Measurements from ENCODE around the gene MB.

The MB gene

GRCh38 chr22:35612903-35613302 lies 4.2 kb downstream of the MB start:
- FAIRE-seq: no peak

DNA sequence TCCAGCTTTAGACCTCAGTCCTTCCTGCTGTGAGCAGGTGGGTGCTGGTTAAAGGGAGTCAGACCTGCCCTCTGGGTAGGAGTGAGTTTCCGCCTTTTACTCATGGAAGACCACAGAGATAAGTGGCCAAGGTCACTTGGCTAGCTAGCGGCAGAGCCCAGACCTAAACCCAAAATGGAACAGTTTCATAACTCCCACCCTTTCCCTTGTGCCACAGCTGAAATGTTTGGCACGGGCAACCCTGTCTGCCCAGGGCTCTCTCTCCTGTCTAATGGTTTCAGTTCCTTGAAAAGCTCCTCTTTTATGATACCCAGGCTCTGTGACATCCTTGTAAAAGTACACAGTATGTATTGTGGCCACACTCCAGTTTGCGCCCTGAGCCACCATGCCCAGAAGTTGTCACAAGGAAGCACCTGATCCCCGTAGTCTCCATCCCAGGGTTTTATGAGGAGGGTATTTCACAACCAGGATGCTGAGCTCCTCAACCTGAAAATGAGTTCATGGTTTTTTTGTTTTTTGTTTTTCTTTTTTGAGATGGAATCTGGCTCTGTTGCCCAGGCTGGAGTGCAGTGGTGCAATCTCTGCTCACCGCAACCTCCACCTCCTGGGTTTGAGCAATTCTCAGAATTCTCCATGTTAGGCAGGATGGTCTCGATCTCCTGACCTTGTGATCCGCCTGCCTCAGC lies 5.1 kb downstream of the MB start:
- FAIRE-seq: no peak

DNA sequence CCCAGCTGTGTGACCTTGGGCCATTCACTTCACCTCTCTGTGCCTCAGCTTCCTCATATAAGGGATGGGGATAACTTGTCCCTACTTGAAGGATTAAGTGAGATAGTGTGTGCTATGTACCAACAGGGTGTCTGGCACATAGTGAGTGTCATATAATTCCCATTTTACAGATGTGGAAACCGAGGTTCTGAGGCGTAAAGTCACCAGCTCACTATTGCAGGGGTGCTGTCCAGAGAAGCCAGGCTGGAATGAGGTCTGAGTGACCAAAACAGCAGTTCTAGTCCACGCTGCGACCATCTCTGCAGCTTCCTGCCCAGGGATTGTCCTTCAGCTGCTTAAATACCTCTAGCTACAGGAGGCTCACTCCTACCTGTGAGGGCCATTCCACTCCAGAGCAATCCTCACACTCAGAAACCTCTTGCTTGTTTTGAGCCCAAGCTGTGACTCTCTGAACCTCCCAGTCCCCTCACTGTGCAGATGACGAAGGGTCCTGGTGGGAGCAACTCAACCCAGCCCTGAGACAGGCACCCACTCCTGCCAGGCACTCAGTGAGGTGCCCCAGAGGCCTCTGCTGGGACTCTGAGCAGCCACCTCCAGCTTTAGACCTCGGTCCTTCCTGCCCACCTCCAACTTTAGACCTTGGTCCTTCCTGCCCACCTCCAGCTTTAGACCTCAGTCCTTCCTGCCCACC lies 5.8 kb downstream of the MB start:
- no peak for FAIRE-seq

DNA sequence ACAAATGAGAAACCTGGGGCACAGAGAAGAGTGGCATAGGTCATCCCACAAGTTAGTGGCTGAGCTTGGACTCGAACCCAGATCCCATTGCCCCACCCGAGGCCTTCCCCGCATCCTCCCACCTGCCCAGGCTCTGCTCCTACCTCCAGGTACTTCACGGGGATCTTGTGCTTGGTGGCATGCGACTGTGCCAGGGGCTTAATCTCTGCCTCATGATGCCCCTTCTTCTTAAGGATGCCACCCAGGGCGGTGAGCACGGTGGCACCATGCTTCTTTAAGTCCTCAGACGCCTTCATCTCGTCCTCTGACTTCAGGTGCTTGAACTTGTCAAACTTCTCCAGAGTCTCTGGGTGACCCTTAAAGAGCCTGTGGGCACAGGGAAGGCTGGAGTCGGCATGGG lies 6.4 kb downstream of the MB start:
- FAIRE-seq: no peak

DNA sequence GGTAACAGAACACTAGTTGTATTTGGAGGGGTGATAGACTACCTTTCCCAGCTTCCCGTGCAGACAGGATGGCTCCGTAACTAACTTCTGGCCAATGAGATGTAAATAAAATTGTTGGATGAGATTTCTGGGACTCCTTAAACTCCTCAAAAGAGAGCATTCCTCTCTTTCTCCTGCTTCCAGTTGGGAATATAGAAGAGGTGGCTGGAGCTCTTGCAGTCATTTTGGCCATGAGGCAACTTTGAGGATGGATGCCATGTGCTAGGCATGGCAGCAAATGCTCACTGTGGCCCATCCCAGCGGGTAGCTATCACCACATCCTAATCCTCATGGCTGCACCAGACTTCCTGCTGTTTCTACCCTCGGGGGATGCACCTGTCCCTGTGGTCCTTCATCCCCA lies 7.4 kb downstream of the MB start:
- no peak for FAIRE-seq

- no peak for FAIRE-seq
These were observed 7.9 kb downstream of the MB start for GRCh38 chr22:35609261-35609660.

DNA sequence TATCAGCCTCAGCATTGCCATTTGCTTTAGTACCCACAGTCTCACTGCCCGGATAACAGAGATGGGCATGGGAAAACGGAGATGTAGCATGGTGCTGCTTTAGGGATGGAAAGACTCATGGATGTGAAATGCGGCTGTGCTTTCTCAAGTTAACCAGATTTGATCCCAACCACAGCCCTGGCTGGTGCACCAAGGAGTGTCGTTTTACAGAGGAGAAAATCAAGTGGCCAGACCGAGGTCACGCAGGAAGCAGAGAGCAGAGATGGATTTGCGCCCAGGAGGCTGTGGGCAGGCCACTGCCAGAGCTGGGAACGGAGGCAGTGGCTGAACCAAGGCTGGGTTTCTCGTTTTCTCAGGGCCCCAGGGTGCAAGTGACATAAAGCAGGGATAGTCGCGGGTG lies 9.0 kb downstream of the MB start:
- FAIRE-seq: no peak

DNA sequence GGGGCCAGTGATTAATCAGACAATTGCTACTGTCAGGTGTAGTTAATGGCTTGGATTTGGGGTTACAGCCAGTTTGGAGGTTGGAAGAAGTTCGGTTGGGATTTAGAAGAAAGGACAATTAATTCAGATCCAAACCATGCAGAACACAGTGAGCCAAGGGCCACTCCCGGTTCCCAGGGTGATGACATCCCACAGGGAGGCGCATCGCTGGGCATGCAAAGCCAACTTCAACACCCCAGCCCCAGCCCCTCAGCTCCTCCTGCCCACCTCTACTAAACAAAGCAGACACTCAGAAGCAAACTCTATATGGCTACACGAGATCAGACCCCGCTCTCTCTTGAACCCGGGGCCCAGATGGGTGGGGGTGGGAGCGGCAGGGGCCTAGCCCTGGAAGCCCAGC lies 10.2 kb downstream of the MB start:
- FAIRE-seq: no peak

GRCh38 chr22:35605851-35606481 lies 11.2 kb downstream of the MB start:
- no peak for FAIRE-seq

DNA sequence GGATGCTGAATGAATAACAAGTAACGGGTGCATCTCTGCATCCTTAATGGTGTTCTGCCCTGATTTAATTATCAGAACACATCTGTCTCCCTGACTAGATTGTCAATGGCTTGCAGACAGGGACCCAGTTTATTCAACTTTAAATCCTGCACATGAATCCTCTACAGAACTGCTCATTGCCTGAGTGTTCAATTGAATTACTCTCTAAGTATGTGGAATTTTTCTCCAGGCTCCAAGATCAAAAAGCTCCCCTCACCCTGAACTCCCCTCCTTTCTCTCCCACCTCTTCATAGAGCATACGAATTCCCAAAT lies 11.8 kb downstream of the MB start:
- no peak for FAIRE-seq

- FAIRE-seq: no peak
These were observed 12.3 kb downstream of the MB start for GRCh38 chr22:35604621-35605368.

GRCh38 chr22:35601743-35602615 lies 15.2 kb downstream of the MB start:
- FAIRE-seq: no peak

GRCh38 chr22:35601013-35601580 lies 16.0 kb downstream of the MB start:
- no peak for FAIRE-seq

DNA sequence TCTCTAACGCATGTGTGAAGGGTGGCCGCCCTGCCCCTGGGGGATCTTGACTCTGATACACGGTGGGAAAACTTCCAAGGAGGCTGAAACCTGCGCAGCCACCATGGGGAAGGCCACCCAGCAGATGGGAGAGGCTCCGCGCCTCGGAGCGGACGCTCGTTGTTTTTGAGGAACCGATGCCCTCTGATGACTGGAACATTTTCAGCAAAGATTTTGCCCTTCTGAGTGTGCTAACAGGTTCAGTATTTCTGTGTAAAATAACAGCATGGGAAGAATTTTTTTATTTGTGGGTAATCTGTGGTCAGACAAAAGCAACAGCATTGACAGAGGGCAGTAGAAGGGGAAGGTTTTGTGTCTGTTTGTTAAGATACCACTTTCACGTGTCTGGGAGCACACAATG lies 16.7 kb downstream of the MB start:
- no peak for FAIRE-seq

DNA sequence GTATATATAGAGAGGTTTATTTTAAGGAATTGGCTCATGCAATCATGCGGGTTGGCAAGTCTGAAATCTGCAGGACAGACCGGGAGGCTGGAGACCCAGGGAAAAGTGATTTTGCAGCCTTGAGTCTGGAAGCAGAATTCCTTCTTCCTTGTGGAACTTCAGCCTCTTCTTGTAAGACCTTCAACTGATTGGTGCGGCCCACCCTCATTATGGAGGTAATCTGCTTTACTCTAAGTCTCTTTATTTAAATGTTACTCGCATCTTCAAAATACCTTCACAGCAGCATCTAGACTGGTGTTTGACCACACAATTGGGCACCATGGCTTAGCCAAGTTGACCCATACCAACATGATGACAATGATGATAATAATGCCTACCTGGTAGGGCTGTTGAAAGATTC lies 17.8 kb downstream of the MB start:
- FAIRE-seq: no peak

DNA sequence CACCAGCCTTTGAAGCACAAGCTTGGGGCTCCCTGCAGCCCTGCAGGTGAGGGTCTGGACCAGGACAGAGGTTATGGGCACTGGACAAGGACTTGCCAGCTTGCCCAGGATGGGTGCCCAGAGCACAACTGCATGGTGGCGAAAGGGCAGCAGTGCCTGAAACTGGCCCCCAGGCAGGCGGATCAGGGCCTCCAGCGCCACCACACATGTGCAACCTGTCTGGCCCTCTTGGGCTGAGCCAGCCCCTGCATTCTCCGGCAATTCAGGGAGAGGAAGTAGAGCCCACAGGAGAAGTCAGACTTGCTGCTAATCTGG lies 18.8 kb downstream of the MB start:
- no peak for FAIRE-seq

GRCh38 chr22:35597692-35598395 lies 19.3 kb downstream of the MB start:
- FAIRE-seq: no peak

GRCh38 chr22:35596821-35597220 lies 20.3 kb downstream of the MB start:
- no peak for FAIRE-seq

DNA sequence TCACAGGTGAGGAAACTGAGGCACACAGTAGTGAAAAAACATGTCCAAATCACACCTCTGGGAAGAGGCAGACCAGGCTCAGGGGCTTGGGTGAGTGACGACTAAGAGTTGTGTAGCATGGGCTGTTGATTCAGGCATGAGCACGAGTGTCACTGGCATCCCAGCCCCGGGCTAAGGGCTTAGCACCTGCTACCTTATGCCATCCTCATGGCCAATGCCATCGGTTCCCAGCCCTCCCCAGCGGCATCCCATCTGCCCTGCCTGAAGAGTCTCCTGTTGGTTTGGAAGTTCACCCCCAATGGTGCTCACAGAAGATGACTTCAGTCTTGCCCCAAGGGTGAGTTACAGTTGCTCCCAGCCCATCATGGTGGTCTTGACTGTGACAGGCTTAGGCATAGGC lies 22.4 kb downstream of the MB start:
- no peak for FAIRE-seq

- no peak for FAIRE-seq
These were observed 23.1 kb downstream of the MB start for GRCh38 chr22:35593891-35594470.

GRCh38 chr22:35593071-35593890 lies 23.8 kb downstream of the MB start:
- FAIRE-seq: no peak

All from G401.6 (cell line).